Stimulated activated CD4-positive, alpha-beta T cell treated with anti-CD3 and anti-CD28 coated beads, Interleukin-4, amount 100 ng/mL, for 4 hours (primary cell): ENCODE data around the gene SMYD4.
A peak's percentile ranks its signal among the peaks of the same experiment; 100 is the strongest.
"Not testable (repeated sequence)": the region's sequence is repeated elsewhere in the genome, so short reads cannot be mapped to it uniquely, and the experiment has no call there.

Experiments used
- DNase-seq, 2 experiments: peaks; one replicate each; pipeline ENCODE4 v3.0.0-alpha.2; 2020

Gene SMYD4

DNA sequence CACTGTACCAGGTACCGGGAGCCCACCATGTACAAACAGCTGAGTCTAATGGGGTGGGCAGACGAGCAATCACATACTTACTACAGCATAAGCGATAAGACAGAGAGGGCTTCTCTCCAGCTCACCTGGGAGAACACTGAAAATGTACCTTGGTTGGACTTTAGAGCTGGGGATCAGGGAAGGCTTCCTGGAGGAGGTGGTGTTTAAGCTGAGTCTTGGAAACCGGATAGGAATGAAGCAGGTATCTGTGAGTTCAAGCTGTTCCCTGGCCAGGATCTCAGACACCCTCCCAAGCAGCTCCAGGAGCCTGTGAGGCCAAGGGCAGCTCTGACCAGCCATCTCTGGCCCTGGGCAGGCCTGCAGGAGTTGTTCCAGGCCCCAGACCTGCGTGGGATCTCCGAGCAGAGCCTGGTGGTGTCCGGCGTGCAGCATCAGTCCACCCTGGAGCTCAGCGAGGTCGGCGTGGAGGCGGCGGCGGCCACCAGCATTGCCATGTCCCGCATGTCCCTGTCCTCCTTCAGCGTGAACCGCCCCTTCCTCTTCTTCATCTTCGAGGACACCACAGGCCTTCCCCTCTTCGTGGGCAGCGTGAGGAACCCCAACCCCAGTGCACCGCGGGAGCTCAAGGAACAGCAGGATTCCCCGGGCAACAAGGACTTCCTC, 75.8 kb downstream of the SMYD4 start:
- no peak for DNase-seq

DNA sequence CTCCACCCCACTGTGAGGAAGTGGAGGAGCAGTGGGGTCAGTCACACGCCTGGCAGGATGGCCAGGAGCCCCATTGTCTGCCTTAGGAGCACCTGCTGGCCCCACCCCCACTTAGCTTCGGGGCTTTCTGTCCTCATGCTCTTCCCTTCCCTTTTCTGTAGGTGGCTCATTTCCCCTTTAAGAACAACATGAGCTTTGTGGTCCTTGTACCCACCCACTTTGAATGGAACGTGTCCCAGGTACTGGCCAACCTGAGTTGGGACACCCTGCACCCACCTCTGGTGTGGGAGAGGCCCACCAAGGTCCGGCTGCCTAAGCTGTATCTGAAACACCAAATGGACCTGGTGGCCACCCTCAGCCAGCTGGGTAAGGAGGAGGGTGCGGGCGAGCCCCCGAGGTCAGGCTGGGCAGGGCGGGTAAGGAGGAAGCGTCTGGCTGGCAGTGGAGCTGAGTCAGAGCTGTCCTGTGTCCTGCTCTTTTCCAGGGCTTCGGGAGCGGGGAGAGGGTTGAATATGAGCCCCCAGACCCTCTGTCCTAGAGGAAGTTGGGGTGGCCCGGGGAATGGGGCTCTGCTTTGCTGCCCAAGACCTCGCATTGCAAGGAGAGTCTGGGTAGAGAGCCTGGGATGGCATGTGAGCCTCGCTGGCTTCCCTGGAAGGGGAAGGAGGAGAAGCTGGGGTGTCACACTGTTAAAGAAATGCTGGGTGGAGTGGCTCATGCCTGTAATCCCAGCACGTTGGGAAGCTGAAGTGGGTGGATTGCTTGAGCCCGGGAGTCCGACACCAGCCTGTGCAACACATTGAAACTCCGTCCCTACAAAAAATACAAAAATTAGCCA, 77.1 kb downstream of the SMYD4 start:
- DNase-seq = no peak

GRCh38 chr17:1750628-1751027, 79.1 kb downstream of the SMYD4 start:
- no peak for DNase-seq

DNA sequence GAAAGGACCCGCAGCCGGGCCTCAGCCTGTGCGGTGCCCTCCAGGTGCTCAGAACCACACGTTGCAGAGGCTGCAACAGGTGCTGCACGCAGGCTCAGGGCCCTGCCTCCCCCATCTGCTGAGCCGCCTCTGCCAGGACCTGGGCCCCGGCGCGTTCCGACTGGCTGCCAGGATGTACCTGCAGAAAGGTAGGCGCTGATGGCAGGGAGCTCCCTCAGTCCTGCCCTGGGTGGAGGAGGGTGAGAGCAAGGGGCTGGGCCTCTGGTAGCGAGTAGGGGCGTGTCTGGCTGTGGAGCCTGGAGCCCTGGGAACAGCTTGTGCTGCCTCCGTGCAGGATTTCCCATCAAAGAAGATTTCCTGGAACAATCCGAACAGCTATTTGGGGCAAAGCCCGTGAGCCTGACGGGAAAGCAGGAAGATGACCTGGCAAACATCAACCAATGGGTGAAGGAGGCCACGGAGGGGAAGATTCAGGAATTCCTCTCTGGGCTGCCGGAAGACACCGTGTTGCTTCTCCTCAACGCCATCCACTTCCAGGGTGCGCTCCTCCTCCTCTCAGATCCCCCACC, 82.6 kb downstream of the SMYD4 start:
- no peak for DNase-seq

DNA sequence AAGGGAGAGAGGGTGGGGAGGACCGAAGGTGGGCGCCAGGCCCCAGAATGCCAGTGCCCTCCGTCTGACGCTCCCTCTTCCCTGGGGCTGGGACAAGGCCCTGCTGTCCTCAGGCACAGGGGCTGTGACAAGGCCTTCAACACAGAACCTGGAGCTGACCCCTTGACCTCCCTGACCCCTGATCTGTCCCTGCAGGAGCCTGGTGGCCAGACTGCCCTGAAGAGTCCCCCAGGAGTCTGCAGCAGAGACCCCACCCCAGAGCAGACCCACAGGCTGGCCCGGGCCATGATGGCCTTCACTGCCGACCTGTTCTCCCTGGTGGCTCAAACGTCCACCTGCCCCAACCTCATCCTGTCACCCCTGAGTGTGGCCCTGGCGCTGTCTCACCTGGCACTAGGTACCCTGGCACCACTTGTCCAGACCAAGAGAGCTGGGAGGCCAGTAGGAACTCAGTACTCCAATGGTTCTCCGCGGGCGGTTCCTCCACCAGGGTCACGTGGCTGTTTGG, 84.1 kb downstream of the SMYD4 start:
- no peak for DNase-seq

GRCh38 chr17:1744551-1745512, 84.9 kb downstream of the SMYD4 start:
- no peak for DNase-seq

DNA sequence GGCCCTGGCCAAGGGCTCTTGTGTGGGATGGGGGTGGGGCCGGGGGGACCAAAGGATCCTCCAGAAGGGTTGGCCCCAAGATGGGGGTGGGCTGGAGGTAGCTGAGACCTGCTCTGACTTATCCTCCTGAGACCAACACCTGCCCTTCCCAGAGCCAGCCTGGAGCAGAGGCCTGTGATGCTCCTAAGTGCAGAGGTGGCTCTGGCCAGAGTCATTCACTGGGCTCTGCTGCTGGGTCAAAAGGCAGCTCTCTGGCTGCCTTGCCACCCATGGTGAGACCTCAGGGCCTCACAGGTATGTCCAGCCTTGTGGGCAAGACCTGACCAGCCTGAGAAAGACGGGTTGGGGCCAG, 86.6 kb downstream of the SMYD4 start:
- no peak for DNase-seq

DNA sequence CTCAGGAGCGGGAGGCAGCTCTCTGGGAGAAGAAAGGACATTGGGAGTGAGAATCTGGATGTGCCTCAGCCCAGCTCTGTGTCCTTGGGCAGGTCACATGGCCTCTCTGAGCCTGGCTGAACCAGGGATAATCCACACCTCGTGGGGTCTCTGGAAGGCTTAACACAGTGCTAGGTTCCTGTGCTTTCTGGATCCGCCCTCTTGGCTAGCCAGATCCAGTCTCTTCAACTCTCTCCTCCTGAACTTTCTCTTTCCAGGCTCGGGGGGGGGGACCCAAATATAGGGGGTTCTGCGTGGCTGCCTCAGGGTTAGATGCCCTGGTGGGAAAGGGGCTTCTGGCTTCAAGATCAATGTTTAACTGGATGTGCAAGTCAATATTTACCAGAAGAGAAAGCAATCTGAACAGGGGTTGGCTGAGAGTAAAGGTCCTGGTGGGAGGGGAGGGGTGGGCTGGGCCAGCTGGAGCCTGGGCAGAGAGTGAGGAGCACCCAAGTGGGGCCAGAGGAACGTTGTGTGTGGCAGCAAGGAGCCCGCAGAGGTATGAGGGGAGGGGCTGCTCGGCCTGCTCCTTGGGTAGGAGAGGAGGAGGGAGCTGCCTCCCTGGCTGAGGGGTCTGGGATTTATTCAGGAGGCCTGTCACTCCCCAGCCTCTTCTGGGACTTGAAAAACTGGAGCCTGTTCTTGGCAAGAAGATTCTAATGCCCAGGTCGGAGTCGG, 87.2 kb downstream of the SMYD4 start, which contains the start of gene SERPINF2:
Gene SERPINF2 (plus strand): TSS at position 501 of the 717 bp plus-strand sequence. CDS start 2,125 bp downstream, outside the sequence.
- DNase-seq = no peak

- not testable (repeated sequence) for DNase-seq
These were observed 87.8 kb downstream of the SMYD4 start for GRCh38 chr17:1741899-1742298.

DNA sequence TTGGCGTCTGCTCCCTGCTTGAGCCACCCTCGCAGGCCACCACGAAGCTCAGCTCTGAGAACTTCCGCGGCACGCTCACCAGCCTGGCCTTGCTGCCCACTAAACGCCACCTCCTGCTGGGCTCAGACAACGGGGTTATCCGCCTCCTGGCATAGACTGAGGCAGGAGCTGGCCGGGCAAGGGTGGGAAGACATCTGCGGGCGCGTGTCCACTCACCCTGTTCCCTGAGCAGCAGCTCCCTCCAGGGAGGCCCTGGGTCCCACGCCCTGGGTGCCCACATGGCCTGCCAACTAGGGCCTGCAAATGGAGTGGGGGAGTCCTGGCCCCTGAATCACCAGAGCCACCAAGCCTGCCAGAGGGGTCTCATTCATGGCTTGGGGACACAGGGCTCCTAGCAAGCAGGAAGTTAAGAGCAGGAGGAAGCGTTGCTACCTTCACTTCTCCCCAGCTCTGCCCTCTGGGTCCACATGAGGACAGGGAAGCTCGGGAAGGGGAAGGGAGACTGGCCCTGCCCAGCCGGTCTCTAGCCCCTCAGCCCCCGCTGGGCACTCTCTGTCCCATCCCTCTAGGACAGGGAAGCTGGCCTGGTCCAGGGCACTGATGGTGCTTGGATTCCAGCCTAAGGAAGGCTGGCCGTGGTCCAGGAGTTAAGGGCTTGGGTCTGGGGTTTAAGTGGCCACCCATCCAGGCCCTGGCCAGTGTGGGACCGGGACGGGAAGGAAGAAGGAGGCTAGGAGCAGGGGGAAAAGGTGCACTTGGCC, 92.0 kb downstream of the SMYD4 start:
- no peak for DNase-seq

GRCh38 chr17:1736348-1737281, 93.1 kb downstream of the SMYD4 start:
- DNase-seq = peak; percentile 44 to 57

- no peak for DNase-seq
These were observed 93.8 kb downstream of the SMYD4 start for GRCh38 chr17:1735834-1736347.

- no peak for DNase-seq
These were observed 94.3 kb downstream of the SMYD4 start for GRCh38 chr17:1735418-1735817.

DNA sequence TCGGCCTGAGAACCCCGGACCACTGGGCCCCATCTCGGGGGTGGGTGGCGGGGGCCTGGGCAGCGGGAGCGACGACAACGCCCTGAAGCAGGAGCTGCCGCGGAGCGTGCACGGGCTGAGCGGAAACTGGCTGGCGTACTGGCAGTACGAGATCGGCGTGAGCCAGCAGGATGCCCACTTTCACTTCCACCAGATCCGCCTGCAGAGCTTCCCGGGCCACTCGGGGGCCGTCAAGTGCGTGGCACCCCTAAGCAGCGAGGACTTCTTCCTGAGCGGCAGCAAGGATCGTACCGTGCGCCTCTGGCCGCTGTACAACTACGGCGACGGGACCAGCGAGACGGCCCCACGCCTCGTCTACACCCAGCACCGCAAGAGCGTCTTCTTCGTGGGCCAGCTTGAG, 95.9 kb downstream of the SMYD4 start:
- no peak for DNase-seq

DNA sequence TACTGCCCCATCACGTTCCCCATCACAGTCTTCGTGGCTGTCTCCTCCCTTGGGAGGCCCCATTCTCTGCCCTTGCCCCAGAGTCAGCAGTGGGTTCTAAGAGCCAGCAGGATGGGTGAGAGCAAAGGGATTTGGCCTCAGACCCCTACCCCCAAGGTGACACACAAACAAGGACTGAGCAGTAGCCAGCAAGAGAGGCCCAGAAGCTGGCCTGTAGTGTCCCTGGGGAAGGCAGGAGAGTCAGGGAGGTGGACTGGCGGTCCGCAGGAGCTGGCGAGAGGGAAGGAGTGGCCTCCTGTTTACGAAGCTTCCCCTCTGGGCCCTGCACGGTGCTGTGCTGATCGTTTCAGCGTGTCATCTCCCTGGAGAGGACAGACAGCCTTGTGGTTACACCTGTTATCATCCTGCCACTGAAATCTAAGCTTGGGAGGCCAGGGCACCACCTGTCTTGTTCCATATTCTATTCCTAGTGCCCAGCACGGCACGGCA, 96.8 kb downstream of the SMYD4 start:
- no peak for DNase-seq

- DNase-seq = no peak
These were observed 97.4 kb downstream of the SMYD4 start for GRCh38 chr17:1732241-1732832.

DNA sequence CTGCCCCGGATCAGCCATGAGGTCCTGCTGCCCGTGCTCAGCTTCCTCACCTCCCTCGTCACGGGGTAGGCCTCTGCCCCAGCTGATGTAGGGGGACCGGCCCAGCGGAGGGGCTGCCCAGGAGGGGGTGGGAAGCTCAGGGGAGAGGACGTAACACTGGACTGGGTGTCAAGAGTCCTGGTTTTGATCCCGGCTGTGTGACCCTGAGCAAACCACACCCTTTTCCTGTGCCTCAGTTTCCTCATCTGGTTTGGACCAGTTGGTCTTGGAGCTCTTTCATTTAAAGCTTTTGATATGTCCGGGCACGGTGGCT, 98.6 kb downstream of the SMYD4 start:
- no peak for DNase-seq

DNA sequence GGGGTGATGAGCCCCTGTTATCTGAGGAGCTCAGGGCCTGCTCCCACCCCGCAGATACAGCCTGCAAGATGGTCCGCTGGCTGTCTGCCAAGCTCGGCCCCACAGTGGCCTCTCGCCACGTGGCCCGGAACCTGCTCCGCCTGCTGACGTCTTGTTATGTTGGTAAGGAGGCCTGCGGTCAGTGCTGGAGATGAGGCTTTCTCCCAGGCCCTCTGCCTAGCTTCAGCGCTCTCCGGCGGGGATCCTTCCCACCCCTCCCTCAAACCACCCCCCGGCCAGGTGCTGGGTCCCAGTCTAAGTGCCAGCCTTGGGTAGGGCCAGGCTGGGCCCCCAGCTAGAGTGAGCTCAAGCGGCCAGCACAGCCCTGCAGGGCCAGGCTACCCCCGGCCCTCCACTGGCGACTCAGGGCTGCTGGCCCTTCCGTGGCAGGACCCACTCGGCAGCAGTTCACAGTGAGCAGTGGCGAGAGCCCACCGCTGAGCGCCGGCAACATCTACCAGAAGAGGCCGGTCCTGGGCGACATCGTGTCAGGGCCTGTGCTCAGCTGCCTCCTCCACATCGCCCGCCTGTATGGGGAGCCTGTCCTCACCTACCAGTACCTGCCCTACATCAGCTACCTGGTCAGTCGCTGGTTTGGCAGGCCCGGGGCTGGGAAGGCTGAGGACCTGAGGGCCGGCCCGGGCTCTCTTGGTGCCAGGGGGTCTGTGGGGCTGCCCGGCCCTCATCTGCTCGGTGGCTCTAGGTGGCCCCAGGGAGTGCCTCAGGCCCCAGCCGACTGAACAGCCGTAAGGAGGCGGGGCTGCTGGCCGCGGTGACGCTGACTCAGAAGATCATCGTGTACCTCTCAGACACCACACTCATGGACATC, 99.1 kb downstream of the SMYD4 start:
- no peak for DNase-seq
